GM21723 (cell line): ENCODE measurements around the gene EBLN1.
"Not testable (repeated sequence)": the region's sequence is repeated elsewhere in the genome, so short reads cannot be mapped to it uniquely, and the experiment has no call there.

Experiments
- ATAC-seq: cut with Tn5 transposase; IDR thresholded peaks from one replicate; pipeline ENCODE4 v1.9.1; 2021; ENCODE audit warnings: mild to moderate bottlenecking, moderate library complexity; ENCODE audit not compliant: unreplicated experiment

EBLN1 gene

DNA sequence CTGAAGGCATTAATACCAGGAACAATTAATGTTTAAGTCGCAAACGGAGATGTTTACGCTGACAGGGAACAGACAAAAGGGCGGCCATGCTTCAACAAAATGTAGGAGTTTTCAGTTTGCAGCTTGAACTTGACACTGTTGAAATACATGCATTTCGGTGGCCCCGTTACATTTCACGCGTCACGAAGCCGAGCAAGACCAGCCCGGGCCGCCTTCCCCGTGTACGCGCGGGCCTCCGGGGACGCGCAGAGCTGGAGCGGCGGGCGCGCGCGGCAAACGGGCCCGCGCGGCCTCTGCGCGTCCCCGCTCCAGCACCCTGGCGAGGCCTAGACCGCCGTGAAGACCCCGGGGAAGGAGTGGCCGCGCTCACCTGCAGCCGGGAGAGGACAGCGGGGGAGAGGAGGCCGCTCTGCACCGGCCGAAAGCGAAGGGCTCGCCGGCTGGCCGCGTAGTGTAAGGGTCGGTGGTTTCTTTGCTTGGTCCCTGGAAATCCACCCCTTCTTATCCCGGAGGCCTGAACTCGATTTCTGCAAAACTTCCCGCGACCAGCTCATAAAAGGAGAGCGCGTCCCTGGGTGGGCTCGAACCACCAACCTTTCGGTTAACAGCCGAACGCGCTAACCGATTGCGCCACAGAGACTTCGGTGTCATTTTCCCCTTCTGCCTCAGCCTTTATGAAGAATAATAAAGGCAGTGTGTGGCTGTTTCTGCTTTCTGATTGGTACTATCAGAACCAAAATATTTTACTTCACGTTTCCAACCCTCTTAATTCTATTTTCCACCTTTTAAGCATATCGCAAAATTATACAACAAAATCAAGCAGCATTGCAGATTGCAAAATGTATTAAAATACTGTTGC, 11.4 kb upstream of the EBLN1 start:
- ATAC-seq = peak; percentile 81

DNA sequence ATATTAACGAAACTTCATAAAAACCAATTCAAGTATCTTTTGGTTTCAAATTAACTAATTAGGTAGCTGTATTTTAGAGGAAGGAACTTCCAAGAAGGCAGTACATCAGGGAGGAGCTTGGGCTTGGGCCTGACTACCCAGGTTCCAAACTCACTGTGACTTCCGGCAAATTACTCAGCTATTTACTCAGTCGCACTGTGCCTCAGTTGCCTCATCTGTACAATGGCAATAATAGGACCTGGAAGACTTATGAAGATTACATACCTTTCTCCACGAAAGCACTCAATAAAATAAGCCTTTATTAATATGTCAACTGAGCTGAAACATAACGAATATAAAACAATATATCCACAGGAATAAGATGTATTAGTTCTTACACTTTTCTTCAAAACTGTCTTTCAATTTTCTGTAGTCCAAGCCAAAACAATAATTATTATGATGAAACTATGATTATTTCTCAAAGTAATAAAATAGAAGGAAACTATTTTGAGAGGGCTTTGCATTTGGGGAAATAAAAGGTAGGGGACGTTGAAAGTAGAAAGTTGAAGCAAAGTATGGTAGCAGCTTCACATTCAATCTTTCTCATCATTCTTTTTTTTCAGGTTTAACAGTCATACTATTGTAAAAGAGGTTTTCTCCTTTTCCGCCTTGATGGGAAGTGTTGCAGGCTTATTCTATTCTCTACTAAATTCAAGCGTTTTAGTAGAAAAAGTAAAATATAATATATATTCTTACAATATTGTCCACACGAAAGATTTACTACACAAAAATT, 10.5 kb upstream of the EBLN1 start:
- no peak for ATAC-seq

DNA sequence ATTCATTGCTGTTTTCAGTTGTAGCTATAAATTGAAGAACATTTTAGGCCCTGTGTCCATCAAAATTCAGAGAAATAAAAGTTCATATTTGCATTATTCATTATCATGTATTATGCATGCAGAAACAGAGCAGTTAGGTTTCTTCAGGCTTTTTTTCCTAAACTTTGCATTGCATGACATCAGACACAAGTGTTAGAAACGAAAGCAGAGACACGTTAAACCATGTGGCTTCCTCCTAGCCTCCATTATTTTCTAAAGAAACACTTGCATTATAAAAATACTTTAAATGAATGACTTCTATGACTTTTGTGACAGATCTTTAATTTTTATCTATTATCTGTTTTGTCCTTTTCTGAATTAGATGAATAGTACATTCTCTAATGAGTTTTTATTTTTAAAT, 8.8 kb upstream of the EBLN1 start:
- no peak for ATAC-seq

DNA sequence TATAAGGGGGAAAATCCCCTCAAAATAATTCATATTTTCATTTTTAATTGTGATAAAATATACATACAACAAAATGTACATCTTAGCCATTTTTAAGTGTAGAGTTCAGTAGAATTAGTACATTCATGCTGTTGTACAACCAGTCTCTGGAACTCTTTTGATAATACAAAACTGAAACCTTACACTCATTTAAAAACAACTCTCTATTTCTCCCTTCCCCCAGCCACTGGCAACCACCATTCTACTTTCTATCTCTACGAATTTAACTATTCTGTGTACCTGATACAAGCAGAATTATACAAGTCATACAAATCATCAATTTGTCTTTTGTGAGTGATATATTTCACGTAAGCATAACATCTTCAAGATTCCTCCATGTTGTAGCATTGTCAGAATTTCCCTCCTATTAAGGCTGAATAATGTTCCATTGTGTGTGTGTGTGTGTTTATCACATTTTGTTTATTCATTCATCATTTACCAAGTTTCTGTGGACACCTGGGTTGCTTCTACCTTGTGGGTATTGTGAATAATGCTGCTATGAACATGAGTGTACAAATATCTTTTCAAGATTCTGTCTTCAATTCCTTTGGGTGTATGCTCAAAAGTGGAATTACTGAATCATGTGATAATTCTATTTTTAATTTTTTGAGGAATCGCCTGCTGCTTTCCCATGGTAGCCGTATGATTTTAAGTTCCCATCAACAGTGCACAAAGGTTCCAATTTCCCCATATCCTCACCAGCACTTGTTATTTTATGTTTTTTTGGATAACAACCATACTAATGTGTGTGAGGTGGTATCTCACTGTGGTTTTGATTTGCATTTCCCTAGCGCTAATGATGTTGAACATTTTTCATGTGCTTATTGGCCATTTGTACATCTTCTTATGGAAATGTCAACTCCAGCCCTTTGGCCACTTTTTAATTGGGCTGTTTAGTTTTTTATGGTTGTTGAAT, 4.7 kb upstream of the EBLN1 start:
- peak; percentile 79 for ATAC-seq

DNA sequence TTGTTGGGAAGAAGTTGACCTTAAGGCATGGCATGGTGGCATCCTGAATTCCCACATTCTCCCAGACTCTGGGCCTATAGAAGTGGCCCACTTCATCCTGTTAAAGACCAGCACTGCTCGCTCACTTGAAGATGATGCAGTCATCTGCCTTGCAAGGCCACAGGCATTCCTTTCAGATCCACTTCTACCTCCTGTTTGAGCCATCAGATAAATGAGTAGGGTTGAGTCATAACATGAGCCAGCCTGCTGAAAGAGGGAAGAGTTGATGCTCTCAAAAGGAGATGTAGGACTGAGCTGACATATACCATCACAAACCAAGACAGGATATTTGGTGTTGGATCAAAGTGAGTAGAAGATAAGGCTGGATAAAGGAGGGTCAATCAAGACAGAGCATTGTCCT, 1.5 kb upstream of the EBLN1 start:
- no peak for ATAC-seq

DNA sequence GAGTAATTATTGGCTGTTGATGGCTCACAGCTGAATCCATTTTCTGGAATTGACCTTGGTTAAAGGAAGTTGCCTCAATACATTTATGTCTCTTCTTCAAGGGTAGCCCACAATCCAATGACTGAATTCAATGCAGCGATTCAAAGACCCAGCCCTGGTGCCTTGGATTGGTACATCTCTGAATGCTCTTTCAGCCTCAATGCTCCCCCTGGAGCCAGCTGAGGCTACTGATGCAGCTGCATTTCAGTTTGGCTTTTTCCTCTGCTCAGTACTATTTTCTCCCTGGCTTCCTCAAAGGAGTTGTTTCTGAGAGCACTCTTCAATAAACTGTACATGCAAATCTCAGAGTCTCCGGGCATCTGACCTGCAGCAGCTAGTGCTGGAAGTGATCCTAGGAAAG, 633 bp upstream of the EBLN1 start:
- no peak for ATAC-seq

DNA sequence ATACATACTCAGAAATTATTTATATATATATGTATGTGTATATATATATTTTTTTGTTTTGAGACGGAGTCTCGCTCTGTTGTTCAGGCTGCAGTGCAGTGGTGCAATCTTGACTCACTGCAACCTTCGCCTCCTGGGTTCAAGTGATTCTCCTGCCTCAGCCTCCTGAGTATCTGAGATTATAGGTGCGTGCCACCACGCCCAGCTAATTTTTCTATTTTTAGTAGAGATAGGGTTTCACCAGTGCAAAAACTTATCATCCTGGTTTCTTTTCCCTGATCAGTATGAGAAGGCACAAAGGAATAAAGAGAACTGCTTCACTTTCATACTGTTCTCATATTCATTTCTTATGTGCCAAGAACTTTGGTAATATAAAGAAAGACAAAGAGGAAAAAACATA, 731 bp downstream of the EBLN1 start:
- not testable (repeated sequence) for ATAC-seq

DNA sequence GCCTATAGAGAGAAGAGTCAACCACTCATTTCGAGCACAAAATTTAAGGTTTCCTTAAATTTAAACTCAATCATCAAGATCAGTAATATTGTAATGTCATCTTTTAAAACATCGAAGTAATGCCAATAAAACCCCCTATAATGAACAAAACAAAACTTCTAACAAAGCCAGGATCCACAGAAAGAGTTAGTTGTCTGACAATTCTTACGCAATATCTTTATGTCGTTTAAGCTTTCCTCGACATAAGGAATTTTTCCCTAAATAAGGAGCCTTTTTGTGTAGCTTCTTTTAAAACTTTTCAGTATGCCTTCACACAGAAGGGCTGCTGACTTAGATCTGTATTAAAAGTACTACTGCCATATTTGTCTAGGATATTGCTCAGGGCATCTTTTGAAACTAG, 7.5 kb downstream of the EBLN1 start:
- no peak for ATAC-seq

DNA sequence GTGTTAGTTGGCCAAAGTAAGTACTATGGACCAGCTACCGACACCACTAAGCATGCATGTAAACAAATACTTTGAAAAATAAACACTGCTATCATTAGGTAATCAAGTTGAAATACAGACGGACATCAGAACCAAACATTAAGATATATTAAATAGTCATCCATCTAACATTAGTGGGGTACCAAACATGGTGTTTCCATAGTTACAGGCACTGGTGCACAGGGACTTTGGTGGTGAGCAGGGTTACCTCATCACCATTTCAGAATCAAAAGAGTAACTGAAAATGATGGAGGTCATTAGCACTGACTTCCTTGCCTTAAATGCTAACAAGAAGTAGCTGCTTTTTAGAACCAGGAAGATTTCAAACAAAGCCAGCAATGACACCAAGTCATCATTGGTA, 23.9 kb downstream of the EBLN1 start:
- ATAC-seq = no peak

DNA sequence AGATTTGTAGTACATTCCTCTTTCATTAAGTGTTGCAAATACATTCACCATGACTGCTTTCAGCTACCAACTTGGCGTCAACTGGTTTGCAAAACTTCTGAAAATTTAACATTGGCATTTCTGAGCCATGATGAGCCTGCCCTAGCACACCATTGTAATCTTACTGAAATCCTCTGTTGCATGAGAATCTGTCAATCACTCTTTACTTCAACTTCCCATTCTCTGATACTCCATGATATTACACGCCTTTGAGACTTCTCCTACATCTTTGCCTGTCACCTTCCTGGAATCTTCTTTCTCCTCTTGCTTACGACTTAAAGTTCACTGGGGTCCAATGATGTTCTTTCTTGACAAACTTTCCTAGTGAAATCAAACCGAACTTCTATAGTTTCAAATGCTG, 32.2 kb downstream of the EBLN1 start:
- no peak for ATAC-seq

DNA sequence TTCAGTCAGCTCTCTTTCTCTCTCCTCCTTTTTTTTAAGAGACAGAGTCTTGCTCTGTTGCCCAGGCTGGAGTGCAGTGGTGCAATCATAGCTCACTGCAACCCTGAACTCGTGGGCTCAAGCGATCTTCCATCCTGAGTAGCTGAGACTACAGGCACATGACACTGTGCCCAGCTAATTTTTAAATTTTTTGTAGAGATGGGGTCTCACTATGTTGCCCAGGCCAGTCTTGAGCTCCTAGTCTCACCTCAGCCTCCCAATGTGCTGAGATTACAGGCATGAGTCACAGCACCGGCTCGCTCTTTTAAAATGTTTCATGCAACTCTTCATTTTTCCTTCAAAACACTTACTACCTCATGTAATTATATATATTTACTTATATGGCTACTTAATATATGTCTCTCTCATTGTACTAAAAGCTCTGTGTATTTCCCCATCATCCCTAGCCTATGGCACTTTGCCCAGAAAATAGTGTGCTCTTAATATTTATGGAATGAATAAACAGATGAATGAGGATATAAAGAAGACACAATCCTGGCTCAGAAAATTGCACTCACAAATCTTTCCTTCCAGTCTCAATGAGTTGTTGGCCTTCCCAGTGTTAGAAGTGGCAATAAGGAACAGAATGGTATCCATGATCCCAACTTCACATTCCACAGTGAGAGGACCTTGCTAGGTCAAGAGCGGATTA, 33.9 kb downstream of the EBLN1 start:
- no peak for ATAC-seq

DNA sequence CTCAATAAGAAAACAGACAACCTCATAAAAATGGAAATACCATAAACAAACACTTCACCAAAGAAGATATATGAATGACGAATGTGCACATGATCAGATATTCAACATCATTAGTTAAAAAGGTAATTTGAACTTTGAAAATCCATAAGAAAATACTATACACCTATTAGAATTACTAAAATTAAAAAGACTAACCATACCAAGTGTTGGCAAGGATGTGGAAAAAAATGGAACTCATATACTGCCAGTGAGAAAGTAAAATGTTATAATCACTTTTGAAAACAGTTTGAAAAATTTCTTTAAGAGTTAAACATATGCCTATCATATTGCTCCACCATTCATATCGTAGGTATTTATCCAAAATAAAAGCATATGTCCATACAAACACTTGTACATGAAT, 37.1 kb downstream of the EBLN1 start:
- ATAC-seq = no peak

DNA sequence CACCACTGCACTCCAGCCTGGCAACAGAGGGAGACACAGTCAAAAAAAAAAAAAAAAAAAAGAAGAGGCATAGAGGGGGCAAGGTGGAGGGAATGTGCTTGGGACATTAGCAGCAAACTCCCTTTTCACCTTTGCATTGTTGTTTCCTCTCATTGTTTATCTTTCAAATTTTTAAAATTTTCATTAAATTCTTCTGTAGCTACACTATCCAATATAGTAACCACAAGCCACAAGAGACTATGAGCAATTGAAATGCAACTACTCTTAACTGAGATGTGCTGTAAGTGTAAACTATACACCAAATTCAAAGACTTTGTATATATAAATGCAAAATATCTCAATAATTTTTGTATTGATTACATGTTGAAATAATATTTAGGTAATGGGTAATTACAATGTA, 43.4 kb downstream of the EBLN1 start:
- ATAC-seq = no peak

DNA sequence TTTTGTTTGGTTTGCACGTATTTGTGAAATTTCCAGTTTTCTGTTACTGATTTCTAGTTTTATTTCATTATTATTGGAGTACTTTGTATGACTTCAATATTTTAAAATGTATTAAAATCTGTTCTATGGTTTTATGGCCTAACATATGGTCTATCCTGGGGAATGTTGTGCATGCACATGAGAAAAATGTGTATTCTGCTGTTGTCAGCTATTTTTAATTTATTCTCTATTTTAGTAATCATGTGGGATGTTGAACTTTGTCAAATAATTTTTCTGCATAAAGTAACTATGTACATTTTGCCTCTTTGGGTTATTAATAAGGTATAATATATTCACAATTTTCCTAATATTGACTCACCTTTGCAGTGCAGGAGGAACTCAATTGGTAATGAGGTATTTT, 46.7 kb downstream of the EBLN1 start:
- ATAC-seq = no peak

DNA sequence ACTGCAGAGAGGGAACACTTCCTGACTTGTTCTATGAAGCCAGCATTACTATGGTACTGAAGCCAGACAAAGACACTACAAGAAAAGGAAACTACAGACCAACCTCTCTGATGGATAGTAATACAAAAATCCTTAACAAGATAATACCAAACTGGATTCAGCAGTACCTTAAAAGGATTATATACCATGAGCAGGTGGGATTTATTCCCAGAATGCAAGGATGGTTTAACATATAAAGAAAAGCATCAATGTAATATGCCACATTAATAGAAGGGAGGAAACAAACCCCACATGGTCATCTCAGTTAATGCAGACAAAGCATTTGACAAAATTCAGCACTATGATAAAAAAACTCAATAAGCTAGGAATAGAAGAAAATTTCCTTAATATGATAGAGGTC, 47.2 kb downstream of the EBLN1 start:
- no peak for ATAC-seq

DNA sequence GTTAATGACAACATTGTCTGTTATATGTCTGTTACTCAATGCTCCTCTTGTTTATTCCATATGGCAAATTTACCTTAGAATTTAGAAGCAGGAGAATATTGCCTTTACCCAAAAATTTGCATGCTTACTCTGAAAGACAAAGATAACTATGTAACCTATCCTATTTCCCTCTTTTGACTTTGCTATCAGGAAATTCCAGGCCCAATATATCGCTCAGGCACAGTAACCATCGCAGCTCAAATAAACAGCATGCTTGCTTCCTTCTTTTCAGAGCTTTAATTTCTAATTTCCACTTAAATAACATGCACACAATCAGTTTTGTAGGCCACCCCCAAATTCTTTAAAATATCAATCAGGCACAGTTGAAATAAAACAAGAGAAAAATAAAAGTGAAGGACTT, 57.8 kb downstream of the EBLN1 start:
- no peak for ATAC-seq

DNA sequence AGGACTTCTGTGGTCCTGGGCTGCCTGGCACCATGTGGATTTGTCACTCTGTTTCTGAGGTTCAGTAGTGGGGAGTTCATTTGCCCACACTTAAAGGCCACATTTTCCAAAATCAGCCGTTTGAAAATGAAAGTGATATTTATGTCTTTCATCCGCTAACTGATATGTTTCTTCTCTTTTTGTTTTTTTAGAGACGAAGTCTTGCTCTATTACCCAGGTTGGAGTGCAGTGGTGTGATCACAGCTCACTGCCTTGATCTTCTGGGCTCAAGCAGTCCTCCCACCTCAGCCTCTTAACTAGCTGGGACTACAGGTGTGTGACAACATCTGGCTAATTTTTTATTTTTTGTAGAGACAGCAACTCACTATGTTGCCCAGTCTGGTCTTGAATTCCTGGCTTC, 58.6 kb downstream of the EBLN1 start:
- ATAC-seq = no peak
